Liver (tissue), 9 donors: ENCODE results near the gene SUSD5. TPM values are rescaled to one million over a fixed set of nuclear protein-coding genes. Genes with fewer than 3 reads are reported as not detected.

ENCODE experiments used
- DNase-seq: peaks from one replicate; pipeline ENCODE4 v3.0.0-alpha.2; 2017; ENCODE audit warnings: low spot score
- H3K27ac ChIP-seq, 2 donors: one replicate each; pipeline ENCODE4 v1.7.0; 2013; ENCODE audit warnings: inconsistent platforms in 2 of 2, low read length in 2 of 2, control low read depth in 1 of 2, low read depth in 1 of 2, mild to moderate bottlenecking in 1 of 2
- H3K27me3 ChIP-seq, 4 donors: one replicate each; pipeline versions ENCODE4 v1.6.1 to v1.7.0; 2013; ENCODE audit warnings: low read length in 3 of 4, inconsistent platforms in 1 of 4, mild to moderate bottlenecking in 1 of 4, moderate library complexity in 1 of 4; ENCODE audit not compliant: control insufficient read depth in 4 of 4, insufficient read depth in 4 of 4
- H3K36me3 ChIP-seq, 4 donors: one replicate each; pipeline versions ENCODE4 v1.6.1 to v1.7.0; 2013; ENCODE audit warnings: low read length in 3 of 4, mild to moderate bottlenecking in 3 of 4, low read depth in 1 of 4, moderate library complexity in 1 of 4; ENCODE audit not compliant: control insufficient read depth in 4 of 4, insufficient read depth in 3 of 4
- H3K4me1 ChIP-seq, 4 donors: one replicate each; pipeline versions ENCODE4 v1.6.1 to v1.7.0; 2013; ENCODE audit warnings: low read length in 3 of 4, mild to moderate bottlenecking in 3 of 4, moderate library complexity in 1 of 4; ENCODE audit not compliant: control insufficient read depth in 4 of 4, insufficient read depth in 4 of 4
- H3K4me3 ChIP-seq, 3 donors: one replicate each; pipeline versions ENCODE4 v1.6.1 to v1.7.0; 2013; ENCODE audit warnings: low read length in 3 of 3, control low read depth in 1 of 3, low read depth in 1 of 3, mild to moderate bottlenecking in 1 of 3
- H3K9ac ChIP-seq, 2 donors: one replicate each; pipeline ENCODE4 v1.7.0; 2013; ENCODE audit warnings: low read length in 2 of 2, mild to moderate bottlenecking in 2 of 2, moderate library complexity in 2 of 2, control low read depth in 1 of 2, low read depth in 1 of 2
- H3K9me3 ChIP-seq, 4 donors: one replicate each; pipeline versions ENCODE4 v1.6.1 to v1.7.0; 2013; ENCODE audit warnings: low read length in 3 of 4; ENCODE audit not compliant: control insufficient read depth in 4 of 4
- FOXA2 ChIP-seq: IDR thresholded peaks from 2 replicates; pipeline ENCODE4 v1.6.1; 2016; ENCODE audit warnings: antibody characterized with exemption
- JUND ChIP-seq, 2 donors: IDR thresholded peaks; 2 replicates each; pipeline ENCODE4 v1.6.1; 2016; ENCODE audit warnings: antibody characterized with exemption in 2 of 2
- NR2F2 ChIP-seq: IDR thresholded peaks from 2 replicates; pipeline ENCODE4 v1.6.1; 2016; ENCODE audit warnings: antibody characterized with exemption
- RXRA ChIP-seq, 2 donors: IDR thresholded peaks; 2 replicates each; pipeline ENCODE4 v1.6.1; 2017 to 2018; ENCODE audit warnings: antibody characterized with exemption in 2 of 2, mild to moderate bottlenecking in 1 of 2
- WGBS: extraction: QIAGEN DNeasy Blood & Tissue Kit; methylation state at CpG from one replicate; pipeline ENCODE4 v1.1.7; 2013; 5-methylcytosine and 5-hydroxymethylcytosine counted together
- polyA plus RNA-seq, 2 donors: library from polyadenylated mRNA; stranded (reverse) in 1 of 2; unstranded in 1 of 2; fragments of 200-250 nt in 1 of 2; fragments of >200 nt in 1 of 2; fragmentation: Nextera tagmentation in 1 of 2; extraction: Ambion mirVana in 1 of 2; gene quantifications; one replicate each; pipeline versions ENCODE4 v1.2.1 to v1.2.3, GENCODE V29; 2013 to 2015
- total RNA-seq, 2 donors: library from RNA; depleted of rRNA; stranded (reverse); fragments of >200 nt; gene quantifications; one replicate each; pipeline ENCODE4 v1.2.3, GENCODE V29; 2014
- TF ChIP-seq, protein P1 (sequence below): fragments of 150-350 bp; IDR thresholded peaks from 2 replicates; pipeline ENCODE4 v1.5.1; 2017; ENCODE audit warnings: improper control_type of control experiment, low read depth, low read length; ENCODE audit not compliant: missing input control
- TF ChIP-seq, protein P2 (sequence below): IDR thresholded peaks from 2 replicates; pipeline ENCODE4 v1.6.1; 2016; ENCODE audit warnings: antibody characterized with exemption
- TF ChIP-seq, protein P3 (sequence below): IDR thresholded peaks from 2 replicates; pipeline ENCODE4 v1.6.1; 2016; ENCODE audit warnings: antibody characterized with exemption, mild to moderate bottlenecking
- TF ChIP-seq, protein P4 (sequence below): IDR thresholded peaks from 2 replicates; pipeline ENCODE4 v1.6.1; 2016; ENCODE audit warnings: antibody characterized with exemption
- donor health status: healthy.
- donor health status: healthy.
- donor health status: healthy.
- donor health status: healthy.
- donor health status: healthy.

SUSD5 gene
- total and polyA plus RNA-seq, 4 donors, result 0.08 to 0.21 (median 0.18) TPM

DNA sequence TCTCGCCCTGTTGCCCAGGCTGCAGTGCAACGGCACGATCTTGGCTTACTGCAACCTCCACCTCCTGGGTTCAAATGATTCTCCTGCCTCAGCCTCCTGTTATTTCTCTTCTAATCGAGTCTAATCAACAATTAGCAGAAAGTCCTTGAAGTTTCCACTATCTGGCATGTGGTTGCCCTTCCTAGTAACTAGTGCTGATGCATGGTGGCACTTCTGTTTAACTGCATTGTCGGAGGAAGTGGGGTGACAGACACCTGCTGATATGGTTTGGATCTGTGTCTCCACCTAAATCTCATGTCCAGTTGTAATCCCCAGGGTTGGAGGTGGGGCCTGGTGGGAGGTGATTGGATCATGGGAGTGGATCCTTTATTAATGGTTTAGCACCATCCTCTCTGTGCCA lies 95.6 kb downstream of the SUSD5 start (continued):
- TF ChIP-seq, protein P1, sequence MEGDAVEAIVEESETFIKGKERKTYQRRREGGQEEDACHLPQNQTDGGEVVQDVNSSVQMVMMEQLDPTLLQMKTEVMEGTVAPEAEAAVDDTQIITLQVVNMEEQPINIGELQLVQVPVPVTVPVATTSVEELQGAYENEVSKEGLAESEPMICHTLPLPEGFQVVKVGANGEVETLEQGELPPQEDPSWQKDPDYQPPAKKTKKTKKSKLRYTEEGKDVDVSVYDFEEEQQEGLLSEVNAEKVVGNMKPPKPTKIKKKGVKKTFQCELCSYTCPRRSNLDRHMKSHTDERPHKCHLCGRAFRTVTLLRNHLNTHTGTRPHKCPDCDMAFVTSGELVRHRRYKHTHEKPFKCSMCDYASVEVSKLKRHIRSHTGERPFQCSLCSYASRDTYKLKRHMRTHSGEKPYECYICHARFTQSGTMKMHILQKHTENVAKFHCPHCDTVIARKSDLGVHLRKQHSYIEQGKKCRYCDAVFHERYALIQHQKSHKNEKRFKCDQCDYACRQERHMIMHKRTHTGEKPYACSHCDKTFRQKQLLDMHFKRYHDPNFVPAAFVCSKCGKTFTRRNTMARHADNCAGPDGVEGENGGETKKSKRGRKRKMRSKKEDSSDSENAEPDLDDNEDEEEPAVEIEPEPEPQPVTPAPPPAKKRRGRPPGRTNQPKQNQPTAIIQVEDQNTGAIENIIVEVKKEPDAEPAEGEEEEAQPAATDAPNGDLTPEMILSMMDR, result no peak
- TF ChIP-seq RXRA (IDR thresholded peaks at IDR 0.05) (no peak), NR2F2 (no peak)
- TF ChIP-seq, protein P2, sequence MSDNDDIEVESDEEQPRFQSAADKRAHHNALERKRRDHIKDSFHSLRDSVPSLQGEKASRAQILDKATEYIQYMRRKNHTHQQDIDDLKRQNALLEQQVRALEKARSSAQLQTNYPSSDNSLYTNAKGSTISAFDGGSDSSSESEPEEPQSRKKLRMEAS, result no peak

DNA sequence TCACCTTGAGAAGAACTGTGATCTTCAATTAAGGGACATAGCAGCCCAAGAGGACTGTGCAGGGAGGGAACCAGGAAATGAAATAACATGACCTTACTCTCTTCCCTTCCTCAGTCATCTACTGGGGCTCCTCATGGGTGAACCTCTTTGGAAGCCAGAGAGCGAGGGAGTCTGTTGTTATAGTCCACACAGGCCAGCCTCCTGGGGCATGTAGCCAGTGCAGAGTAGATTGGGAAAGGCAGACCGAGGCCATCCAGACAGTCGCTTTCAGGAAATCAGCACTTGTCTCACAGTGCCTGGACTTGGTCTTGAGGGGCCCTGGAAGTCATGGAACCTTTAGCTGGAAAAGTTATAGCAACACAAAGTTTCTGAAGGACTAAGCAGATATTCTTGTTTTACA lies 98.7 kb downstream of the SUSD5 start:
- Histone ChIP-seq H3K9ac (no peak overlapping the region), H3K4me3 (no peak overlapping the region), H3K36me3 (peaks cover 0 to 14% (median 3%) of the 10 kb centered on the region in 4 donors), H3K4me1 (peaks cover 0 to 13% (median 6%) of the 10 kb centered on the region in 4 donors), H3K9me3 (no peaks in the 10 kb centered on the region), H3K27ac (no peak overlapping the region), H3K27me3 (no peaks in the 10 kb centered on the region)
- 69% methylated on average over 3 of the region's 3 CpGs for WGBS
- TF ChIP-seq JUND (IDR thresholded peaks at IDR 0.05) (no peak), FOXA2 (no peak), NR2F2 (no peak), RXRA (IDR thresholded peaks at IDR 0.05) (no peak)
- TF ChIP-seq, protein P2, result no peak
- TF ChIP-seq, protein P3, sequence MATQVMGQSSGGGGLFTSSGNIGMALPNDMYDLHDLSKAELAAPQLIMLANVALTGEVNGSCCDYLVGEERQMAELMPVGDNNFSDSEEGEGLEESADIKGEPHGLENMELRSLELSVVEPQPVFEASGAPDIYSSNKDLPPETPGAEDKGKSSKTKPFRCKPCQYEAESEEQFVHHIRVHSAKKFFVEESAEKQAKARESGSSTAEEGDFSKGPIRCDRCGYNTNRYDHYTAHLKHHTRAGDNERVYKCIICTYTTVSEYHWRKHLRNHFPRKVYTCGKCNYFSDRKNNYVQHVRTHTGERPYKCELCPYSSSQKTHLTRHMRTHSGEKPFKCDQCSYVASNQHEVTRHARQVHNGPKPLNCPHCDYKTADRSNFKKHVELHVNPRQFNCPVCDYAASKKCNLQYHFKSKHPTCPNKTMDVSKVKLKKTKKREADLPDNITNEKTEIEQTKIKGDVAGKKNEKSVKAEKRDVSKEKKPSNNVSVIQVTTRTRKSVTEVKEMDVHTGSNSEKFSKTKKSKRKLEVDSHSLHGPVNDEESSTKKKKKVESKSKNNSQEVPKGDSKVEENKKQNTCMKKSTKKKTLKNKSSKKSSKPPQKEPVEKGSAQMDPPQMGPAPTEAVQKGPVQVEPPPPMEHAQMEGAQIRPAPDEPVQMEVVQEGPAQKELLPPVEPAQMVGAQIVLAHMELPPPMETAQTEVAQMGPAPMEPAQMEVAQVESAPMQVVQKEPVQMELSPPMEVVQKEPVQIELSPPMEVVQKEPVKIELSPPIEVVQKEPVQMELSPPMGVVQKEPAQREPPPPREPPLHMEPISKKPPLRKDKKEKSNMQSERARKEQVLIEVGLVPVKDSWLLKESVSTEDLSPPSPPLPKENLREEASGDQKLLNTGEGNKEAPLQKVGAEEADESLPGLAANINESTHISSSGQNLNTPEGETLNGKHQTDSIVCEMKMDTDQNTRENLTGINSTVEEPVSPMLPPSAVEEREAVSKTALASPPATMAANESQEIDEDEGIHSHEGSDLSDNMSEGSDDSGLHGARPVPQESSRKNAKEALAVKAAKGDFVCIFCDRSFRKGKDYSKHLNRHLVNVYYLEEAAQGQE, result no peak
- TF ChIP-seq, protein P4, sequence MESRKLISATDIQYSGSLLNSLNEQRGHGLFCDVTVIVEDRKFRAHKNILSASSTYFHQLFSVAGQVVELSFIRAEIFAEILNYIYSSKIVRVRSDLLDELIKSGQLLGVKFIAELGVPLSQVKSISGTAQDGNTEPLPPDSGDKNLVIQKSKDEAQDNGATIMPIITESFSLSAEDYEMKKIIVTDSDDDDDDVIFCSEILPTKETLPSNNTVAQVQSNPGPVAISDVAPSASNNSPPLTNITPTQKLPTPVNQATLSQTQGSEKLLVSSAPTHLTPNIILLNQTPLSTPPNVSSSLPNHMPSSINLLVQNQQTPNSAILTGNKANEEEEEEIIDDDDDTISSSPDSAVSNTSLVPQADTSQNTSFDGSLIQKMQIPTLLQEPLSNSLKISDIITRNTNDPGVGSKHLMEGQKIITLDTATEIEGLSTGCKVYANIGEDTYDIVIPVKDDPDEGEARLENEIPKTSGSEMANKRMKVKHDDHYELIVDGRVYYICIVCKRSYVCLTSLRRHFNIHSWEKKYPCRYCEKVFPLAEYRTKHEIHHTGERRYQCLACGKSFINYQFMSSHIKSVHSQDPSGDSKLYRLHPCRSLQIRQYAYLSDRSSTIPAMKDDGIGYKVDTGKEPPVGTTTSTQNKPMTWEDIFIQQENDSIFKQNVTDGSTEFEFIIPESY, result no peak
- no peak for DNase-seq

DNA sequence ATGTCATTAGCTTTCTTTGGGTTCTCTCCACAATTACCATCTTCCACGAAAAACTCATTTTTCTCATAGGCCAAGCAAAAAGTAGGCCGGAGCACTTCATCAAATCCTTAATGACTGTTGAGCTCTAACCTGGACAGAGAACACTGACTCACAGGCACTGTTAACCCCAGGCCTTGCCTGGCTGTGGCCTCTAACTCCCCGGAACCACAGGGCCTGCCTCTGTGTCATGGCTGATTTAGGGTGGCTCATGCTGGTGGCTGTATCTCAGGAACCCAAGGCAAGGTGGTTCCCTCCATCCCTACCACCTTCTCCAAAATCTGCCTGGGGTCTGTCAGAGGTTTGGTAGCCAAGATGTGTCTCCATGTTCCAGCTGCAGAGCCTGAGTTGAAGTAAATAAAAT lies 101.1 kb downstream of the SUSD5 start:
- H3K27ac ChIP-seq, result no peak overlapping the region
- H3K9ac ChIP-seq, result no peak overlapping the region
- no peak for TF ChIP-seq RXRA (IDR thresholded peaks at IDR 0.05)
- no peak for DNase-seq
- WGBS, result 98% methylated on average over 3 of the region's 3 CpGs
- peaks cover 0 to 7% (median 0%) of the 10 kb centered on the region in 4 donors for H3K36me3 ChIP-seq
- no peaks in the 10 kb centered on the region for H3K9me3 ChIP-seq
- no peak overlapping the region for H3K4me3 ChIP-seq
- no peaks in the 10 kb centered on the region for H3K27me3 ChIP-seq
- peaks cover 3 to 19% (median 11%) of the 10 kb centered on the region in 4 donors for H3K4me1 ChIP-seq
